ENCODE data around the gene DLGAP4.

- TF ChIP-seq CTCF (IDR thresholded peaks at IDR 0.05): no peak
- no peak for TF ChIP-seq POLR2AphosphoS5 (IDR thresholded peaks at IDR 0.05)
- TF ChIP-seq POLR2A (IDR thresholded peaks at IDR 0.05): no peak
Observed at GRCh38 chr20:36301359-36302119, 4.6 kb upstream of the DLGAP4 start.

All from breast epithelium (tissue), 3 donors.